Stomach (tissue), 9 donors: ENCODE data around the gene CISD3. TPM values are rescaled to one million over a fixed set of nuclear protein-coding genes. Genes with fewer than 3 reads are reported as not detected.

Experiments used
- DNase-seq, 2 donors: peaks; one replicate each; pipeline versions ENCODE4 v3.0.0 to v3.0.0-alpha.2; 2013 to 2019
- H3K27ac ChIP-seq, 5 donors: fragments of 200-600 bp in 4 of 5; sonication (generic) in 4 of 5; one replicate each; pipeline ENCODE4 v1.5.1; 2013 to 2019; ENCODE audit warnings: mild to moderate bottlenecking in 1 of 5, moderate library complexity in 1 of 5
- H3K27me3 ChIP-seq, 3 donors: fragments of 200-600 bp; sonication (generic); one replicate each; pipeline ENCODE4 v1.5.1; 2017 to 2019; ENCODE audit warnings: mixed run types in 1 of 3
- H3K36me3 ChIP-seq, 4 donors: fragments of 200-600 bp; sonication (generic); 1 replicate in 3 of 4; 2 replicates in 1 of 4; pipeline ENCODE4 v1.5.1; 2016 to 2019
- H3K4me1 ChIP-seq, 4 donors: fragments of 200-600 bp; sonication (generic); one replicate each; pipeline ENCODE4 v1.5.1; 2016 to 2019
- H3K4me3 ChIP-seq, 4 donors: fragments of 200-600 bp; sonication (generic) in 3 of 4; one replicate each; pipeline ENCODE4 v1.5.1; 2016 to 2019; ENCODE audit warnings: mild to moderate bottlenecking in 1 of 4
- H3K9me3 ChIP-seq, 4 donors: fragments of 200-600 bp; sonication (generic); one replicate each; pipeline ENCODE4 v1.5.1; 2016 to 2019
- EP300 ChIP-seq: sonication (generic); formaldehyde crosslinking; IDR thresholded peaks from one replicate; pipeline ENCODE4 v1.6.1; 2017; ENCODE audit warnings: antibody characterized with exemption
- POLR2A ChIP-seq, 4 donors: fragments of 450-650 bp; IDR thresholded peaks; one replicate each; pipeline ENCODE4 v1.6.1; 2016; ENCODE audit warnings: antibody characterized with exemption in 4 of 4, control low read depth in 2 of 4, mild to moderate bottlenecking in 1 of 4, moderate library complexity in 1 of 4
- POLR2AphosphoS5 ChIP-seq, 3 donors: sonication (generic); formaldehyde crosslinking; IDR thresholded peaks; one replicate each; pipeline ENCODE4 v1.6.1; 2016; ENCODE audit warnings: antibody characterized with exemption in 3 of 3
- whole genome bisulfite sequencing, 5 donors: extraction: QIAGEN DNeasy Blood & Tissue Kit in 3 of 5; methylation state at CpG; one replicate each; pipeline versions ENCODE4 v1.1.5 to v1.1.7; 2013 to 2018; 5-methylcytosine and 5-hydroxymethylcytosine counted together
- intact Hi-C: fragments of 100-400 bp; cut with DNase I; formaldehyde crosslinking; loops from one replicate; pipeline ENCODE4 v1.15.1; 2023; ENCODE audit warnings: low total_unique reads
- polyA plus RNA-seq, 3 donors: library from polyadenylated mRNA; stranded (reverse); fragments of 200-250 nt; gene quantifications; one replicate each; pipeline ENCODE4 v1.2.3, GENCODE V29; 2013
- total RNA-seq, 5 donors: library from RNA; depleted of rRNA; stranded (reverse); fragments of >200 nt; gene quantifications; one replicate each; pipeline versions ENCODE4 v1.1.0 to v1.2.3, GENCODE V29; 2014 to 2016
- TF ChIP-seq, protein P1 (sequence below), 7 experiments: fragments of 450-650 bp in 4 of 7; fragments of 200-600 bp in 3 of 7; sonication (generic) in 3 of 7; IDR thresholded peaks; one replicate each; pipeline ENCODE4 v1.5.1; 2016 to 2019; ENCODE audit warnings: antibody characterized with exemption in 7 of 7, control low read depth in 2 of 7, mild to moderate bottlenecking in 1 of 7
- donor health status: healthy with polysubstance abuse.
- donor health status: Bipolar disorder and iron deficiency.
- donor health status: healthy.

The CISD3 gene
- total and polyA plus RNA-seq, 8 donors, result 4.0 to 79.9 (median 33.7) TPM

DNA sequence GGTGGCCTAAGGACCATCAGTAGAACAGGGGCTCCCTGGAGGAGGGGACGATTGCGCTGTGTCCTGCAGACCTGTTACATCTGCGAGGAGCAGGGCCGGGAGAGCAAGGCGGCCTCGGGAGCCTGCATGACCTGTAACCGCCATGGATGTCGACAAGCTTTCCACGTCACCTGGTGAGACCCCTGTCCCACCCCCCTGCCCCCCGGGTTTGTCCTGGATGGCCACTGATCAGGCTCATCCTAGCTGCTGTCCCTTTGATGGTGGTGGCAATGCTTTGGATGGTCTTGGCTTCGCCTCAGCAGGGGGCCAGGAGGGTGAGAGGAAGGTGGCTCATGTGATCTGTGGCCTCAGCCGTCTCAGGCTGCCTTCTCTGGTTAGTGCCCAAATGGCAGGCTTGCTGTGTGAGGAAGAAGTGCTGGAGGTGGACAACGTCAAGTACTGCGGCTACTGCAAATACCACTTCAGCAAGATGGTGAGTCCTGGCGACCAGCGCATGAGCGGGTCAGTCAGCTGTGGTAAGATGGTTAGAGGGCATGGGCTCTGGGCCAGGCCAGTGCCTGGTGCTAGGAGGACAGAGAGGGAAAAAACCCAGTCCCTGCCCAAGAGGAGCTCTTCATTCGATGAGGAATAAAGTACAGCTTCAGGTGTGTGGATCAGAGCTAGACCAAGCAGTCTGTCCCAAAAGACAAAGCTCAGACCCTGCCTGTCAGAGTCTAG, 20.9 kb upstream of the CISD3 start:
- no peak for DNase-seq
- H3K36me3 ChIP-seq, result peaks cover 43 to 72% (median 67%) of the 10 kb centered on the region in 4 donors
- peaks cover 6 to 60% (median 24%) of the 10 kb centered on the region in 4 donors for H3K4me1 ChIP-seq
- intact Hi-C loops, result no loop called here
- no peak for TF ChIP-seq POLR2AphosphoS5 (IDR thresholded peaks at IDR 0.05)
- TF ChIP-seq EP300, result no peak
- TF ChIP-seq, protein P1, sequence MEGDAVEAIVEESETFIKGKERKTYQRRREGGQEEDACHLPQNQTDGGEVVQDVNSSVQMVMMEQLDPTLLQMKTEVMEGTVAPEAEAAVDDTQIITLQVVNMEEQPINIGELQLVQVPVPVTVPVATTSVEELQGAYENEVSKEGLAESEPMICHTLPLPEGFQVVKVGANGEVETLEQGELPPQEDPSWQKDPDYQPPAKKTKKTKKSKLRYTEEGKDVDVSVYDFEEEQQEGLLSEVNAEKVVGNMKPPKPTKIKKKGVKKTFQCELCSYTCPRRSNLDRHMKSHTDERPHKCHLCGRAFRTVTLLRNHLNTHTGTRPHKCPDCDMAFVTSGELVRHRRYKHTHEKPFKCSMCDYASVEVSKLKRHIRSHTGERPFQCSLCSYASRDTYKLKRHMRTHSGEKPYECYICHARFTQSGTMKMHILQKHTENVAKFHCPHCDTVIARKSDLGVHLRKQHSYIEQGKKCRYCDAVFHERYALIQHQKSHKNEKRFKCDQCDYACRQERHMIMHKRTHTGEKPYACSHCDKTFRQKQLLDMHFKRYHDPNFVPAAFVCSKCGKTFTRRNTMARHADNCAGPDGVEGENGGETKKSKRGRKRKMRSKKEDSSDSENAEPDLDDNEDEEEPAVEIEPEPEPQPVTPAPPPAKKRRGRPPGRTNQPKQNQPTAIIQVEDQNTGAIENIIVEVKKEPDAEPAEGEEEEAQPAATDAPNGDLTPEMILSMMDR (IDR thresholded peaks at IDR 0.05), result no peak
- TF ChIP-seq POLR2A (IDR thresholded peaks at IDR 0.05), result no peak
- H3K4me3 ChIP-seq, result no peak overlapping the region
- no peaks in the 10 kb centered on the region for H3K27me3 ChIP-seq
- 84 to 92% (median 87%) methylated on average over 15 to 18 of the region's 18 CpGs for WGBS, 5 donors
- no peak overlapping the region for H3K27ac ChIP-seq
- no peaks in the 10 kb centered on the region for H3K9me3 ChIP-seq

GRCh38 chr17:38709864-38710603, 20.1 kb upstream of the CISD3 start:
- TF ChIP-seq, protein P1 (IDR thresholded peaks at IDR 0.05), result no peak
- TF ChIP-seq EP300, result no peak
- no peak for TF ChIP-seq POLR2A (IDR thresholded peaks at IDR 0.05)
- TF ChIP-seq POLR2AphosphoS5 (IDR thresholded peaks at IDR 0.05), result no peak
- H3K27ac ChIP-seq, result no peak overlapping the region
- H3K27me3 ChIP-seq, result no peaks in the 10 kb centered on the region
- no peaks in the 10 kb centered on the region for H3K9me3 ChIP-seq
- 67 to 79% (median 71%) methylated on average over 13 of the region's 13 CpGs for WGBS, 5 donors
- intact Hi-C loops, result no loop called here
- H3K4me1 ChIP-seq, result peaks cover 6 to 62% (median 22%) of the 10 kb centered on the region in 4 donors
- no peak for DNase-seq
- H3K36me3 ChIP-seq, result peaks cover 50 to 80% (median 75%) of the 10 kb centered on the region in 4 donors
- H3K4me3 ChIP-seq, result no peak overlapping the region

- Histone ChIP-seq H3K27ac (no peak overlapping the region), H3K4me3 (no peak overlapping the region), H3K4me1 (peaks cover 6 to 67% (median 22%) of the 10 kb centered on the region in 4 donors), H3K9me3 (no peaks in the 10 kb centered on the region), H3K27me3 (no peaks in the 10 kb centered on the region), H3K36me3 (peaks cover 54 to 85% (median 80%) of the 10 kb centered on the region in 4 donors)
- no peak for DNase-seq
- intact Hi-C loops, result no loop called here
- TF ChIP-seq EP300 (no peak), POLR2A (IDR thresholded peaks at IDR 0.05) (no peak), POLR2AphosphoS5 (IDR thresholded peaks at IDR 0.05) (no peak)
- TF ChIP-seq, protein P1 (IDR thresholded peaks at IDR 0.05), result no peak
- 86 to 90% (median 88%) methylated on average over 3 of the region's 3 CpGs for WGBS, 5 donors
Observed at GRCh38 chr17:38710604-38710962, 19.6 kb upstream of the CISD3 start.

DNA sequence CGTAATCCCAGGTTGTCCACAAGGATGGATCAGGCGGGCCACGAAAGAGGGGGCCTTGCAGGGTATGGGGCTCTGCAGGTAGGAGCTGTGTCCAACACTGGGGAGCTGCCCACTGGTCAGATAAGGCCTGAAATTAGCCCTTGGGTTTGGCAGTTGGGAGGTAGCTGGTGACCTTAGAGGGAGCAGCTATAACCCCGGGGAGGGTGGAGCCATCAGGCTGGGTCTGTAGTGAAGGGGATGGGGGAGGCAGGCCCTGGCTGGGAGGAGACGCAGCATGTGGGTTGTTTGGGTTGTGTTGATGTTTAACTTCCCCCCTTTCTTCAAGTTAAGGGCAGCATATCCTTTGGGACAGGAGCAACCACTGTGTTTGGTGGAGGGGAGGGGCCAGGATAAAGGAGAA, 19.2 kb upstream of the CISD3 start:
- DNase-seq, result no peak
- peaks cover 6 to 68% (median 22%) of the 10 kb centered on the region in 4 donors for H3K4me1 ChIP-seq
- WGBS, 5 donors, result 62 to 78% (median 66%) methylated on average over 5 of the region's 5 CpGs
- no peaks in the 10 kb centered on the region for H3K27me3 ChIP-seq
- H3K9me3 ChIP-seq, result no peaks in the 10 kb centered on the region
- H3K36me3 ChIP-seq, result peaks cover 57 to 89% (median 84%) of the 10 kb centered on the region in 4 donors
- TF ChIP-seq, protein P1 (IDR thresholded peaks at IDR 0.05), result no peak
- TF ChIP-seq EP300 (no peak), POLR2A (IDR thresholded peaks at IDR 0.05) (no peak), POLR2AphosphoS5 (IDR thresholded peaks at IDR 0.05) (no peak)
- intact Hi-C loops, result no loop called here
- H3K27ac ChIP-seq, result no peak overlapping the region
- H3K4me3 ChIP-seq, result no peak overlapping the region
